HG02973 (cell line): Measurements from ENCODE around the gene PCARE.
"Not testable (repeated sequence)": the region's sequence is repeated elsewhere in the genome, so short reads cannot be mapped to it uniquely, and the experiment has no call there.

Source experiments
- ATAC-seq: cut with Tn5 transposase; IDR thresholded peaks from one replicate; pipeline ENCODE4 v1.9.1; 2021; ENCODE audit warnings: moderate library complexity; ENCODE audit not compliant: unreplicated experiment

PCARE gene

GRCh38 chr2:29097569-29097968 is 23.2 kb upstream of the PCARE start:
- ATAC-seq, result no peak

- no peak for ATAC-seq
These were observed 22.6 kb upstream of the PCARE start for GRCh38 chr2:29096969-29097368.

- not testable (repeated sequence) for ATAC-seq
These were observed 16.0 kb upstream of the PCARE start for GRCh38 chr2:29090311-29090710.

GRCh38 chr2:29084554-29084953 is 10.2 kb upstream of the PCARE start:
- no peak for ATAC-seq

- ATAC-seq, result peak; percentile 62
These were observed 8.6 kb upstream of the PCARE start for GRCh38 chr2:29082804-29083495.

GRCh38 chr2:29080886-29081743 is 6.8 kb upstream of the PCARE start:
- ATAC-seq, result no peak

GRCh38 chr2:29079887-29080286 is 5.6 kb upstream of the PCARE start:
- ATAC-seq, result no peak

GRCh38 chr2:29075894-29076705 is 1.8 kb upstream of the PCARE start:
- no peak for ATAC-seq

GRCh38 chr2:29073933-29074332 is 390 bp downstream of the PCARE start:
- ATAC-seq, result no peak

- ATAC-seq, result no peak
These were observed 1.2 kb downstream of the PCARE start for GRCh38 chr2:29072971-29073725.

GRCh38 chr2:29072251-29072650 is 2.1 kb downstream of the PCARE start:
- ATAC-seq, result no peak

GRCh38 chr2:29071032-29071975 is 3.0 kb downstream of the PCARE start:
- ATAC-seq, result no peak

- no peak for ATAC-seq
These were observed 3.8 kb downstream of the PCARE start for GRCh38 chr2:29070526-29070925.

GRCh38 chr2:29068513-29068912 is 5.8 kb downstream of the PCARE start:
- no peak for ATAC-seq

GRCh38 chr2:29066997-29067605 is 7.2 kb downstream of the PCARE start:
- no peak for ATAC-seq

- ATAC-seq, result no peak
These were observed 8.0 kb downstream of the PCARE start for GRCh38 chr2:29066271-29066860.

- no peak for ATAC-seq
These were observed 9.1 kb downstream of the PCARE start for GRCh38 chr2:29065068-29065811.

GRCh38 chr2:29064746-29065067 is 9.6 kb downstream of the PCARE start:
- ATAC-seq, result no peak
